HG03066 (cell line): ENCODE measurements around the gene RNF19B.
"Not testable (repeated sequence)": the region's sequence is repeated elsewhere in the genome, so short reads cannot be mapped to it uniquely, and the experiment has no call there.

Experiments used
- ATAC-seq: cut with Tn5 transposase; IDR thresholded peaks from one replicate; pipeline ENCODE4 v1.9.1; 2021; ENCODE audit warnings: low read depth; ENCODE audit not compliant: unreplicated experiment

The RNF19B gene

GRCh38 chr1:32934535-32934934 lies 30.1 kb downstream of the RNF19B start:
- no peak for ATAC-seq

GRCh38 chr1:32933742-32934322 lies 30.8 kb downstream of the RNF19B start:
- ATAC-seq: no peak

GRCh38 chr1:32931760-32932159 lies 32.8 kb downstream of the RNF19B start:
- no peak for ATAC-seq

GRCh38 chr1:32929366-32929765 lies 35.2 kb downstream of the RNF19B start:
- ATAC-seq: no peak

- ATAC-seq: no peak
Observed at GRCh38 chr1:32928715-32929114, 35.9 kb downstream of the RNF19B start.

- no peak for ATAC-seq
Observed at GRCh38 chr1:32928285-32928684, 36.3 kb downstream of the RNF19B start.

- no peak for ATAC-seq
Observed at GRCh38 chr1:32927441-32927840, 37.2 kb downstream of the RNF19B start.

GRCh38 chr1:32926562-32926961 lies 38.0 kb downstream of the RNF19B start:
- ATAC-seq: no peak

- ATAC-seq: no peak
Observed at GRCh38 chr1:32925403-32926162, 39.0 kb downstream of the RNF19B start.

GRCh38 chr1:32924881-32925344 lies 39.7 kb downstream of the RNF19B start:
- no peak for ATAC-seq

GRCh38 chr1:32920833-32921232 lies 43.8 kb downstream of the RNF19B start:
- no peak for ATAC-seq

- ATAC-seq: no peak
Observed at GRCh38 chr1:32919811-32920733, 44.5 kb downstream of the RNF19B start.

GRCh38 chr1:32918179-32918578 lies 46.4 kb downstream of the RNF19B start:
- no peak for ATAC-seq

GRCh38 chr1:32917521-32917920 lies 47.1 kb downstream of the RNF19B start:
- ATAC-seq: no peak

GRCh38 chr1:32915766-32916706 lies 48.6 kb downstream of the RNF19B start:
- no peak for ATAC-seq

- no peak for ATAC-seq
Observed at GRCh38 chr1:32910319-32910718, 54.3 kb downstream of the RNF19B start.

- no peak for ATAC-seq
Observed at GRCh38 chr1:32907435-32907834, 57.2 kb downstream of the RNF19B start.

- no peak for ATAC-seq
Observed at GRCh38 chr1:32906654-32907053, 58.0 kb downstream of the RNF19B start.

- not testable (repeated sequence) for ATAC-seq
Observed at GRCh38 chr1:32905588-32905987, 59.0 kb downstream of the RNF19B start.

- ATAC-seq: no peak
Observed at GRCh38 chr1:32904797-32905196, 59.8 kb downstream of the RNF19B start.
